ENCODE measurements around the gene FRRS1.

- TF ChIP-seq, protein P1, sequence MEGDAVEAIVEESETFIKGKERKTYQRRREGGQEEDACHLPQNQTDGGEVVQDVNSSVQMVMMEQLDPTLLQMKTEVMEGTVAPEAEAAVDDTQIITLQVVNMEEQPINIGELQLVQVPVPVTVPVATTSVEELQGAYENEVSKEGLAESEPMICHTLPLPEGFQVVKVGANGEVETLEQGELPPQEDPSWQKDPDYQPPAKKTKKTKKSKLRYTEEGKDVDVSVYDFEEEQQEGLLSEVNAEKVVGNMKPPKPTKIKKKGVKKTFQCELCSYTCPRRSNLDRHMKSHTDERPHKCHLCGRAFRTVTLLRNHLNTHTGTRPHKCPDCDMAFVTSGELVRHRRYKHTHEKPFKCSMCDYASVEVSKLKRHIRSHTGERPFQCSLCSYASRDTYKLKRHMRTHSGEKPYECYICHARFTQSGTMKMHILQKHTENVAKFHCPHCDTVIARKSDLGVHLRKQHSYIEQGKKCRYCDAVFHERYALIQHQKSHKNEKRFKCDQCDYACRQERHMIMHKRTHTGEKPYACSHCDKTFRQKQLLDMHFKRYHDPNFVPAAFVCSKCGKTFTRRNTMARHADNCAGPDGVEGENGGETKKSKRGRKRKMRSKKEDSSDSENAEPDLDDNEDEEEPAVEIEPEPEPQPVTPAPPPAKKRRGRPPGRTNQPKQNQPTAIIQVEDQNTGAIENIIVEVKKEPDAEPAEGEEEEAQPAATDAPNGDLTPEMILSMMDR (IDR thresholded peaks at IDR 0.05) = no peak
- no peak for TF ChIP-seq POLR2A (IDR thresholded peaks at IDR 0.05)
Measured at GRCh38 chr1:99681583-99681982, 84.9 kb downstream of the FRRS1 start.

Measured in right lobe of liver (tissue), 4 donors.